Thoracic aorta (tissue), 2 donors: ENCODE data around the gene MYL12A. TPM values are rescaled to one million over a fixed set of nuclear protein-coding genes. Genes with fewer than 3 reads are reported as not detected.
A peak's percentile ranks its signal among the peaks of the same experiment; 100 is the strongest.

Experiments used
- ATAC-seq: fragments of 150-250 bp; one replicate; pipeline ENCODE4 v1.8.0; 2017; ENCODE audit warnings: low read depth; ENCODE audit not compliant: insufficient number of reproducible peaks, low FRiP score
- DNase-seq: peaks from one replicate; pipeline ENCODE4 v3.0.0-alpha.2; 2020; ENCODE audit warnings: low spot score
- H3K27ac ChIP-seq, 2 donors: fragments of 200-600 bp; sonication (generic); 1 replicate in 1 of 2; 2 replicates in 1 of 2; pipeline ENCODE4 v1.5.1; 2016; ENCODE audit warnings: mild to moderate bottlenecking in 2 of 2, moderate library complexity in 2 of 2
- H3K27me3 ChIP-seq: fragments of 200-600 bp; sonication (generic); replicated peaks from 2 replicates; pipeline ENCODE4 v1.6.0; 2016; ENCODE audit warnings: mild to moderate bottlenecking; ENCODE audit not compliant: insufficient read depth
- H3K36me3 ChIP-seq: fragments of 200-600 bp; sonication (generic); one replicate; pipeline ENCODE4 v1.5.1; 2016
- H3K4me1 ChIP-seq, 2 donors: fragments of 200-600 bp; sonication (generic); 1 replicate in 1 of 2; 2 replicates in 1 of 2; pipeline versions ENCODE4 v1.5.1 to v1.6.0; 2016; ENCODE audit warnings: low read depth in 2 of 2, mild to moderate bottlenecking in 1 of 2; ENCODE audit not compliant: control insufficient read depth in 1 of 2
- H3K4me3 ChIP-seq: fragments of 200-600 bp; sonication (generic); 2 replicates; pipeline ENCODE4 v1.5.1; 2016; ENCODE audit warnings: mild to moderate bottlenecking
- H3K9me3 ChIP-seq: fragments of 200-600 bp; sonication (generic); 2 replicates; pipeline ENCODE4 v1.5.1; 2016
- total RNA-seq, 2 donors: library from RNA; depleted of rRNA; stranded (reverse); fragments of >200 nt; gene quantifications; one replicate each; pipeline versions ENCODE4 v1.1.0 to v1.2.3, GENCODE V29; 2016
- TF ChIP-seq, protein P1 (sequence below): fragments of 200-600 bp; sonication (generic); IDR thresholded peaks from one replicate; pipeline ENCODE4 v1.5.1; 2019; ENCODE audit warnings: antibody characterized with exemption

Gene MYL12A
- total RNA-seq, 2 donors from 2014 or later, result 451 to 800 TPM

DNA sequence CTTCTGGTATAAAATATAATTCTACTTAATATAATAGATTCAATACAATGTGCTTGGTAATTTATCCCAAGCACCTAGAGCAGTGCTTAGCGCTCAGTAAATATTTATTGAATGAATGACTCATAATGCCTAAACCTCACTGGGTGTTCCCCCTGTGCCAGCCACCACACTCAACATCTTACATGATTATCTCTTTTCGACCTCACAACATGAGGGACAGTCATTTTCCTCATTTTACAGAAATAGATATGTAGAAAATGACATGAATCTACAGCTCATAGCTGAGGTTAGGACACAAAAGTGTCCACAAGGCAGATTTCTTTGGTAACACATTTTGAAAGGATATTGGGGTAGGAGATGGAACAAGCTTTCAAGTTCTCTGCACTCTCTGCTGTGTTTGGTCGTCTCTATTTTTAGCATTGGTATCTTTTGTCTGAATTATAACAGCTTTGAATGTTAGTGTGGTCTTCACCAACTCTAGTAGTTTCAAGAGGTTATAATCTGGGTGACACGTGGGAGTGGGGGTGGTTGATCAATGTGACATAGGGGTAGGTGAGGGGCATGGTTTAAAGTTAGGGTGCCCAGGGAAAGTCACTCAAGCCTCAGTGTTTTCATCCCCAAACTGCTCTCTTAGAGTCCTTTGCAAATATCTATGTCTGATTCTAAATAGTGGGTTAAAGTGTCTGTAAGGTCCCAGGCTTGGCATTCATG lies 37.6 kb upstream of the MYL12A start:
- Histone ChIP-seq H3K27ac (no peak overlapping the region), H3K4me1 (peaks cover 19 to 40% of the 10 kb centered on the region in 2 donors), H3K4me3 (no peak overlapping the region), H3K9me3 (no peaks in the 10 kb centered on the region), H3K36me3 (peaks cover 13% of the 10 kb centered on the region), H3K27me3 (no peaks in the 10 kb centered on the region)
- ATAC-seq, result no peak
- TF ChIP-seq, protein P1, sequence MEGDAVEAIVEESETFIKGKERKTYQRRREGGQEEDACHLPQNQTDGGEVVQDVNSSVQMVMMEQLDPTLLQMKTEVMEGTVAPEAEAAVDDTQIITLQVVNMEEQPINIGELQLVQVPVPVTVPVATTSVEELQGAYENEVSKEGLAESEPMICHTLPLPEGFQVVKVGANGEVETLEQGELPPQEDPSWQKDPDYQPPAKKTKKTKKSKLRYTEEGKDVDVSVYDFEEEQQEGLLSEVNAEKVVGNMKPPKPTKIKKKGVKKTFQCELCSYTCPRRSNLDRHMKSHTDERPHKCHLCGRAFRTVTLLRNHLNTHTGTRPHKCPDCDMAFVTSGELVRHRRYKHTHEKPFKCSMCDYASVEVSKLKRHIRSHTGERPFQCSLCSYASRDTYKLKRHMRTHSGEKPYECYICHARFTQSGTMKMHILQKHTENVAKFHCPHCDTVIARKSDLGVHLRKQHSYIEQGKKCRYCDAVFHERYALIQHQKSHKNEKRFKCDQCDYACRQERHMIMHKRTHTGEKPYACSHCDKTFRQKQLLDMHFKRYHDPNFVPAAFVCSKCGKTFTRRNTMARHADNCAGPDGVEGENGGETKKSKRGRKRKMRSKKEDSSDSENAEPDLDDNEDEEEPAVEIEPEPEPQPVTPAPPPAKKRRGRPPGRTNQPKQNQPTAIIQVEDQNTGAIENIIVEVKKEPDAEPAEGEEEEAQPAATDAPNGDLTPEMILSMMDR, result no peak
- no peak for DNase-seq

DNA sequence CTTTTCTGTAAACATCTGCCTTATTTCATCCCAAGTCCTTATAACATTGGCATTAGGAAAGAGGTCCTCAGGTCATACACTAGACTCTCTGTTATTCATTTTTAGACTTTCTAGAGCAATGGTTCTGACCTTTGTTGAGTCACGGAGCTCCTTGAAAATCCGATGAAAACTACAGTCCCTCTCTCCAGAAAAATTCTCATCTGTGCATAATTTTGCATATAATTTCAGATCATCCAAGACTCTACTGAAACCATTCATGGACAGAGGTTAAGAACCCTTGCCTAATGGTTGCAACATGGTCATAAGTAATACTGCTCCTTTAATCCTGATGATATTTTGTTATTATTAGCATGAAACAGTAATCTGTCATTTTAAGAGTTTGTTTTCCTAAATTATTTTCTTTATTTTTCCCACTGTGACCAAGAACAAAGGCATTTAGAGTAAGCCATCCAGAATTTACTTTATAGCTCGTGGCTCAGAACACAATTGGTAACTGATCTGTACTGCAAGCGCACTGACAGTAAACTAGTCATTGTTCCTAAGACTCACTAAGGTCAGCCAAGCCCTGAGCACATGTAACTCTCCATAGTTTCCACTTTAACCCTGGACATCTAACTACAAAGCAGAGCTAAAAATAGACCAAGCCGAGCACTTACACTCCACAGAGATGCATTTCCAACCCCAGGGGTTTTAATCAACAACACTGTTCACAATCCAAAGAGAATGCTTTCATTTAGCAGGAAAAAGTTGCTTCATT lies 36.2 kb upstream of the MYL12A start:
- H3K36me3 ChIP-seq, result peaks cover 10% of the 10 kb centered on the region
- H3K9me3 ChIP-seq, result no peaks in the 10 kb centered on the region
- H3K4me1 ChIP-seq, result peaks cover 19 to 42% of the 10 kb centered on the region in 2 donors
- ATAC-seq (no peak), DNase-seq (no peak)
- no peak overlapping the region for H3K4me3 ChIP-seq
- TF ChIP-seq, protein P1, result no peak
- H3K27ac ChIP-seq, result peak overlapping the region in 1 of 2 donors; percentile 9
- H3K27me3 ChIP-seq, result no peaks in the 10 kb centered on the region

DNA sequence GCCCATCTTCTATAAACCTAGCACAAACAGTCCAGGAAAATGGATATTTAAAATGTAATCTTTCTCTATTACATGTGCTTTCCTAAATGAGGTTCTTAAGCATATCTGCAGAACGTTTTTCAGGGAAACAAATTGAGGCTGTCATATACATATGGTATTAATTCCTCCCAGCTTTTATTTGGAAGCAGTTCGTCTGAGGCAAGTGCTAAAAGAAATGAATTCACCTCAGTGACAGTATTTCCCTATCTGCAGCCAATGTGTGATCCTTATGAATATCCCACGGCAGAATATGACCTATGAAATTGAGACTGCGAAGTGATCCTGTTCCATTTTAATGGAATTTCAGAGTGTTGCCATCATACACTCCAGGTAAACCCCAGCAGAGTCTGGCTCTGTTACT lies 34.9 kb upstream of the MYL12A start:
- DNase-seq (no peak), ATAC-seq (no peak)
- no peaks in the 10 kb centered on the region for H3K27me3 ChIP-seq
- no peaks in the 10 kb centered on the region for H3K9me3 ChIP-seq
- H3K27ac ChIP-seq, result no peak overlapping the region
- peaks cover 8% of the 10 kb centered on the region for H3K36me3 ChIP-seq
- H3K4me3 ChIP-seq, result no peak overlapping the region
- H3K4me1 ChIP-seq, result peaks cover 19 to 53% of the 10 kb centered on the region in 2 donors
- TF ChIP-seq, protein P1, result no peak

DNA sequence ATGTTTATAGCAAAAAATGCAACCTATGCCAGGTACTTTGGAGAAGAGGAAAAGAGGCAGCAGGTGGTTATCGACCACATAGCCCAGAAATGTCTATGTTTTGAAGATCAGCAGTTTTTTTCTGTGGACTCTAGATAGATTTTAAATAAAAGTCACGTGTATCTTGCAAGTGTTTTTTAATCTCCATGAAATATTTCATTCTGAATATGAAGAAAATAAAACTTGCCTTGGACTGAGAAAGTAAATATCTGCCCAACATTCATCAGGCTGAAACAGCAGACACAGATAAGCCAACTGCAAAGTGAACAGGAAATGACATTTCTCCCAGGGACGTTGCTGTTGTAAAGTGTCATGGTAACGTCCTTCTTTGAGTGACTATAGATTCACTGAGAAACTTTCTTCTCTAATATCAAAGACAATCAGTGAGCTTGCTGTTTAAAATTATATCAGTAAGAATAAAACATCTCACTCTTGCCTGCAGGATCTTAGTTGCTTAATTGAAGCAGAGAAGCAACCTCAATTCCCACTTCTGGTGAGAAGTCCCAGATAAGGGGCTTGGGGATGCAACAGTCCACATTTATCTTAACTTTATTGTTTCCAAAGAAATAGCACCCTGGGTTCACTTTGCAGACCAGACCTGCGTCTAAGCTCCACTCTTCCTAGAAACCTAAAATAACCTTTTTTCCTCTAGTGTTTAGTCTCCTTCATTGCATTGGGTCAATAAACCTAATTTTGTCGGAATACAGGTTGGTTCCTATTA lies 34.1 kb upstream of the MYL12A start:
- no peak for DNase-seq
- Histone ChIP-seq H3K4me3 (no peak overlapping the region), H3K4me1 (peaks cover 23 to 53% of the 10 kb centered on the region in 2 donors), H3K36me3 (peaks cover 8% of the 10 kb centered on the region), H3K9me3 (no peaks in the 10 kb centered on the region), H3K27ac (peak overlapping the region in 1 of 2 donors; percentile 8), H3K27me3 (no peaks in the 10 kb centered on the region)
- no peak for ATAC-seq
- TF ChIP-seq, protein P1, result no peak
